Testis (tissue), 2 donors: ENCODE measurements around the gene MRGPRG.

Experiments
- CTCF ChIP-seq, 3 experiments: fragments of 450-650 bp in 2 of 3; fragments of 200-600 bp in 1 of 3; sonication (generic) in 1 of 3; IDR thresholded peaks; one replicate each; pipeline ENCODE4 v1.5.1; 2016 to 2019; ENCODE audit warnings: antibody characterized with exemption in 3 of 3, mild to moderate bottlenecking in 2 of 3, moderate library complexity in 1 of 3
- POLR2A ChIP-seq: fragments of 450-650 bp; IDR thresholded peaks from one replicate; pipeline ENCODE4 v1.6.1; 2017; ENCODE audit warnings: antibody characterized with exemption, mild to moderate bottlenecking, moderate library complexity

- TF ChIP-seq CTCF (IDR thresholded peaks at IDR 0.05) (no peak), POLR2A (no peak)
Measured at GRCh38 chr11:3213659-3214419, 4.8 kb downstream of the MRGPRG start.
